Tibial artery (tissue), 4 donors: ENCODE results near the gene OR5AC2.

Source experiments
- DNase-seq, 2 donors: peaks; one replicate each; pipeline ENCODE4 v3.0.0-alpha.2; 2019
- H3K27ac ChIP-seq, 2 donors: fragments of 200-600 bp; sonication (generic) in 1 of 2; 1 replicate in 1 of 2; 2 replicates in 1 of 2; pipeline ENCODE4 v1.5.1; 2018 to 2019; ENCODE audit warnings: mild to moderate bottlenecking in 1 of 2
- H3K27me3 ChIP-seq, 2 donors: fragments of 200-600 bp; sonication (generic) in 1 of 2; one replicate each; pipeline versions ENCODE4 v1.5.1 to v1.6.0; 2016 to 2019
- H3K36me3 ChIP-seq, 3 donors: fragments of 200-600 bp; sonication (generic) in 2 of 3; one replicate each; pipeline ENCODE4 v1.5.1; 2016 to 2019; ENCODE audit warnings: mild to moderate bottlenecking in 2 of 3
- H3K4me1 ChIP-seq, 4 donors: fragments of 200-600 bp; sonication (generic) in 2 of 4; 1 replicate in 3 of 4; 2 replicates in 1 of 4; pipeline ENCODE4 v1.5.1; 2016 to 2019
- H3K4me3 ChIP-seq, 2 donors: fragments of 200-600 bp; sonication (generic) in 1 of 2; 1 replicate in 1 of 2; 2 replicates in 1 of 2; pipeline ENCODE4 v1.5.1; 2018 to 2019; ENCODE audit warnings: mild to moderate bottlenecking in 2 of 2
- H3K9me3 ChIP-seq, 3 donors: fragments of 200-600 bp; sonication (generic) in 1 of 3; one replicate each; pipeline ENCODE4 v1.5.1; 2016 to 2019
- intact Hi-C: fragments of 100-400 bp; cut with DNase I; formaldehyde crosslinking; loops from one replicate; pipeline ENCODE4 v1.15.0; 2023; ENCODE audit warnings: low total_unique reads
- TF ChIP-seq, protein P1 (sequence below), 2 experiments: fragments of 200-600 bp in 1 of 2; fragments of 450-650 bp in 1 of 2; IDR thresholded peaks; one replicate each; pipeline ENCODE4 v1.5.1; 2017 to 2019; ENCODE audit warnings: antibody characterized with exemption in 2 of 2, mild to moderate bottlenecking in 1 of 2, moderate library complexity in 1 of 2

OR5AC2 gene

DNA sequence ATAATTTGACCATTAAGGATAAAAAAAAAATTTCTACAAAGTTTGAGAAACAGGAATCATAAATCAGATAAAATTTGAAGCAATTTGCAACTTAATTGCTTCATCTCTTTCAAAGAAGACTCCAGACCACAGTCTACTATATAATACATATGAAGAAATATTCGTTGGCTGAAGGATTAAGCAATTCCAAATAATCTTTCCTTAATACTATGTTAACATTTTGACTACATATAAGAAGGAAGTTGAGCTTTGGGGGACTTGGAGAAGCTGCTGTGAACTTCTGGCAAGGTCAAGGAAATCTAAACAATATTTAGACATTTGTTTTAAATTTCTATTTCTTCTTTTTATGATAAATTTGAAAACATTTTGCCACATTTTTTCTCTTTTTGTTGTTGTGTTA, 38.4 kb upstream of the OR5AC2 start:
- intact Hi-C loops, result no loop called here

DNA sequence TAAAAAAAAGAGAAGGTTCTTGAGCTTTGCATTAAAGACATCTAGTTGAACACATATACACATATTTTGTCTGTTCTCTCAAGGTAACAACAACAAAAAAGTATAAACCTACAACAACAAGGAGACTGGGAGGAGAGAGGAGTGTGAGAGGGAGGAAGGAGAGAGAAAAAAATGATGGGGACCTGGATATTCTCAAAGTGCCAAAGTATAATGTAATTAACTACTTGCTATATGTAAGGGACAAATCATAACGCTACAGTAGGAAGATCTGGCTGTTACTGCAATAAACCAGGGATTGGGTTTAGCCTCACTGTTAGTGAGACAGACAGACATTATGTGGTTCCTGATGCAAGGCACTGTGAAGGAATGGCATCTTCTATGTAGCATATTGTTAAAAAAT, 37.7 kb upstream of the OR5AC2 start:
- DNase-seq, result no peak
- no peak overlapping the region for H3K27ac ChIP-seq
- no peaks in the 10 kb centered on the region for H3K36me3 ChIP-seq
- no peak overlapping the region for H3K4me3 ChIP-seq
- H3K9me3 ChIP-seq, result no peaks in the 10 kb centered on the region
- no peaks in the 10 kb centered on the region for H3K4me1 ChIP-seq
- no peaks in the 10 kb centered on the region for H3K27me3 ChIP-seq
- intact Hi-C loops, result no loop called here
- TF ChIP-seq, protein P1, sequence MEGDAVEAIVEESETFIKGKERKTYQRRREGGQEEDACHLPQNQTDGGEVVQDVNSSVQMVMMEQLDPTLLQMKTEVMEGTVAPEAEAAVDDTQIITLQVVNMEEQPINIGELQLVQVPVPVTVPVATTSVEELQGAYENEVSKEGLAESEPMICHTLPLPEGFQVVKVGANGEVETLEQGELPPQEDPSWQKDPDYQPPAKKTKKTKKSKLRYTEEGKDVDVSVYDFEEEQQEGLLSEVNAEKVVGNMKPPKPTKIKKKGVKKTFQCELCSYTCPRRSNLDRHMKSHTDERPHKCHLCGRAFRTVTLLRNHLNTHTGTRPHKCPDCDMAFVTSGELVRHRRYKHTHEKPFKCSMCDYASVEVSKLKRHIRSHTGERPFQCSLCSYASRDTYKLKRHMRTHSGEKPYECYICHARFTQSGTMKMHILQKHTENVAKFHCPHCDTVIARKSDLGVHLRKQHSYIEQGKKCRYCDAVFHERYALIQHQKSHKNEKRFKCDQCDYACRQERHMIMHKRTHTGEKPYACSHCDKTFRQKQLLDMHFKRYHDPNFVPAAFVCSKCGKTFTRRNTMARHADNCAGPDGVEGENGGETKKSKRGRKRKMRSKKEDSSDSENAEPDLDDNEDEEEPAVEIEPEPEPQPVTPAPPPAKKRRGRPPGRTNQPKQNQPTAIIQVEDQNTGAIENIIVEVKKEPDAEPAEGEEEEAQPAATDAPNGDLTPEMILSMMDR (IDR thresholded peaks at IDR 0.05), result no peak

More for the DNA sequence above, 38.4 kb upstream of the OR5AC2 start:
- Histone ChIP-seq H3K4me1 (no peaks in the 10 kb centered on the region), H3K4me3 (no peak overlapping the region), H3K36me3 (no peaks in the 10 kb centered on the region), H3K27me3 (no peaks in the 10 kb centered on the region), H3K27ac (no peak overlapping the region), H3K9me3 (no peaks in the 10 kb centered on the region)
- no peak for DNase-seq
- TF ChIP-seq, protein P1 (IDR thresholded peaks at IDR 0.05), result no peak

DNA sequence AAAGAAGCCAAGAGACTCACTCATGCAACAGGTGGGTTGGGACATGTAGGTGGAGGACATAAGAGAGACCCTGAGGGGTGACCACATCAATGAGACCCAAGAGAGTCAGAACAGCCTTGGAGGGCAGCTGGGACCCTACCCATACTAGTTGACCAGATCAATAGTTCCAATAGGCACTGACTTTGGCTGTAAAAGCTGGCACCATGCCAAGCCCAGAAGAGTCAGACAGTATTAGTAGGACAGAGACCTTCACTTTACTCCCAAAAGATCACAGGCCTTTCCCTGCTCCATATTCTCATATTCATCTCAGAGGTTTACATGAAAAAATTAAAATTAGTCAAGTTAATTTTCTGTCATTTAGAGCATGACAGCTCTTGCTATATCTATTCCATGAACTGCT, 30.9 kb upstream of the OR5AC2 start:
- Histone ChIP-seq H3K27me3 (no peaks in the 10 kb centered on the region), H3K4me3 (no peak overlapping the region), H3K36me3 (no peaks in the 10 kb centered on the region), H3K4me1 (no peaks in the 10 kb centered on the region), H3K27ac (no peak overlapping the region), H3K9me3 (no peaks in the 10 kb centered on the region)
- TF ChIP-seq, protein P1 (IDR thresholded peaks at IDR 0.05), result no peak
- no peak for DNase-seq
- intact Hi-C loops, result no loop called here

DNA sequence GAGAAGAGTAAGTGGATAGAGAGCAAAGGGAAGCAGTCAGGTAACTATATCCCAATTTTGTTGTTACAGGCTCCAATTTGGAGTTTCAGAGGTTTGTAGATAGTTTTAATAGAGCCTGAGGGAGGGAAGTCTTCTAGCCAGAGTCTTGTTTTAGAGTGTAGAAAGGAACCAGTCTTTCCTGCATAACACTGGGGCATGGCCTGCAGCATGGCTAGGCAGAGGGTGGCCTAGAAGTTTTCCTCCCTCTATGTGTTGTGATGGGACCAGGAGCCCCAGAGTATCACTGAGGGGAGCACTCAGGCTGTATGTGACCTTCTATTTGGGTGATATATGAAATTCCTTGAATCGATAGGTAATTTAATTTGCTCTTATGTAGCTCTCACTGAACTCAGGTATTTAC, 29.3 kb upstream of the OR5AC2 start:
- intact Hi-C loops, result no loop called here
- no peaks in the 10 kb centered on the region for H3K27me3 ChIP-seq
- no peak overlapping the region for H3K27ac ChIP-seq
- no peak overlapping the region for H3K4me3 ChIP-seq
- H3K4me1 ChIP-seq, result no peaks in the 10 kb centered on the region
- H3K36me3 ChIP-seq, result no peaks in the 10 kb centered on the region
- H3K9me3 ChIP-seq, result no peaks in the 10 kb centered on the region
- TF ChIP-seq, protein P1 (IDR thresholded peaks at IDR 0.05), result no peak
- no peak for DNase-seq

DNA sequence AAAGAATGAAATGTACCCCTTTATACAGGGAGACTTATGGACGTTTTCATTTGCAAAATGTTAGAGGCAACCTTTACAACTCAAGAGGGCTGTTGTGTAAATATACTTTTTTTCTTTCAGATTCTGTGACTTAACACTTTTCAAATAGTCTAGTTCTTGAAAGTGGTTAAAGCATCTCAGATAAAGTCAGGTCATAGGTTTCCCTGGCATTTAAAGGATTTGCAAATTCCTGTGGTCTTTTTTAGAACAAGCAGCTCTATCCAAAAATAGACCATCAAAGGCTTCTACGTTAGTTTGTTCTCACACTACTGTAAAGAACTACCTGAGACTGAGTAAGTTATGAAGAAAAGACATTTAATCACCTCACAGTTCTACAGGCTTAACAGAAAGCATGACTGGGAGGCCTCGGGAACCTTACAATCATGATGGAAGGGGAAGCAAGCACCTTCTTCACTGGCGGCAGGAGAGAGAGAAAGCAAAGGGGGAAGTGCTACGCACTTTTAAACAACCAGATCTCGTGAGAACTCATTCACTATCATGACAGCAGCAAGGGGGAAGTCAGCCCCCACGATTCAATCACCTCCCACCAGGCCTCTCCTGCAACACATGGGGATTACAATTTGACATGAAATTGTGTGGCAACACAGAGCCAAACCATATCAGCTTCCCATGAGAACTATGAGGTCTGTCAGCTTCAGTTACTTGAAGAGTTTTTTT, 28.6 kb upstream of the OR5AC2 start:
- H3K27ac ChIP-seq, result no peak overlapping the region
- no peaks in the 10 kb centered on the region for H3K4me1 ChIP-seq
- H3K4me3 ChIP-seq, result no peak overlapping the region
- H3K9me3 ChIP-seq, result no peaks in the 10 kb centered on the region
- no peak for DNase-seq
- H3K36me3 ChIP-seq, result no peaks in the 10 kb centered on the region
- intact Hi-C loops, result no loop called here
- TF ChIP-seq, protein P1 (IDR thresholded peaks at IDR 0.05), result no peak
- H3K27me3 ChIP-seq, result no peaks in the 10 kb centered on the region

DNA sequence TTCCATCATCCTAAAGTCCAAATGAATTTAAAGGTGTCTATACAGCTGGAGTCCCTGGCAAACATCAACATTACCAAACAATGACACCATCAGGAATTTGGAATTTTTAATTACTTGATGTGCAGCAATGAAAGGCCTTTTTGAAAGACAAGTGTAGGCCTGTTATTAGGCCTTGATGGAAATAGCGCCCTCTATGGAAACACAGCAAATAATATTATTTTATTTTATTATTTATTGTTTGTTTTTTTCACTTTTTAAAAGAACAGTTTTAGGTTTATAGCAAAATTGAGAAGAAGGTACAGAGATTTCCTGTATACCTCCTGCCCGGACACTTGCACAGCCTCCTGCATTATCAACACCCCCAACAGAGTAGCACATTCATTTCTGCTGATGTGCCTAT, 18.1 kb upstream of the OR5AC2 start:
- Histone ChIP-seq H3K27me3 (no peaks in the 10 kb centered on the region), H3K9me3 (no peaks in the 10 kb centered on the region), H3K4me1 (no peaks in the 10 kb centered on the region), H3K4me3 (no peak overlapping the region), H3K36me3 (no peaks in the 10 kb centered on the region), H3K27ac (no peak overlapping the region)
- no peak for DNase-seq
- intact Hi-C loops, result no loop called here
- TF ChIP-seq, protein P1 (IDR thresholded peaks at IDR 0.05), result no peak
